Panc1 (cell line): ENCODE data around the gene SLC22A23. TPM values are rescaled to one million over a fixed set of nuclear protein-coding genes. Genes with fewer than 3 reads are reported as not detected.

Experiments
- ATAC-seq: fragments of 200-7000 bp; cut with Tn5 transposase; 2 replicates; pipeline ENCODE4 v1.9.1; 2020; ENCODE audit warnings: mild to moderate bottlenecking, moderate library complexity
- BruUV-seq: library from RNA; stranded (reverse); fragments of 400-500 nt; replicated peaks from 2 replicates; lab custom pipeline; 2021; lab: Mats Ljungman, UMichigan
- CTCF ChIA-PET: fragments of 300-600 bp; sonication (Branson Sonifier 250); formaldehyde crosslinking; loops from one replicate; lab custom pipeline; 2022; ENCODE audit warnings: antibody characterized with exemption; lab: Charles Lee
- POLR2A ChIA-PET: fragments of 300-600 bp; sonication (Branson Sonifier 250); formaldehyde crosslinking; loops from one replicate; lab custom pipeline; 2022; ENCODE audit warnings: antibody characterized with exemption; lab: Charles Lee
- DNase-seq: peaks from one replicate; pipeline ENCODE4 v3.0.0-alpha.2; 2010; ENCODE audit warnings: low read depth, low spot score
- H3K27ac ChIP-seq: 2 replicates; pipeline ENCODE4 v1.5.1; 2011; ENCODE audit warnings: mild to moderate bottlenecking, low read length, inconsistent platforms
- H3K27me3 ChIP-seq: fragments of 200-500 bp; sonication (Bioruptor generic); 2 replicates; pipeline ENCODE4 v1.6.0; 2014; ENCODE audit warnings: low read length, inconsistent platforms; ENCODE audit not compliant: control insufficient read depth, insufficient read depth
- H3K36me3 ChIP-seq: fragments of 200-500 bp; sonication (Bioruptor generic); 2 replicates; pipeline ENCODE4 v1.5.1; 2014; ENCODE audit warnings: inconsistent platforms, mild to moderate bottlenecking, low read length, moderate library complexity; ENCODE audit not compliant: control insufficient read depth, insufficient read depth
- H3K4me1 ChIP-seq: 2 replicates; pipeline ENCODE4 v1.5.1; 2011; ENCODE audit warnings: inconsistent platforms, mild to moderate bottlenecking, low read length, moderate library complexity; ENCODE audit not compliant: control insufficient read depth, insufficient read depth
- H3K4me3 ChIP-seq, 2 experiments: 2 replicates each; pipeline ENCODE4 v1.5.1; 2011 to 2012; ENCODE audit warnings: low read depth in 2 of 2, low read length in 2 of 2, mild to moderate bottlenecking in 2 of 2, inconsistent platforms in 1 of 2, moderate library complexity in 1 of 2
- H3K9me3 ChIP-seq: fragments of 200-500 bp; sonication (Bioruptor generic); 2 replicates; pipeline ENCODE4 v1.5.1; 2014; ENCODE audit warnings: low read depth, mild to moderate bottlenecking, inconsistent platforms, low read length, moderate library complexity; ENCODE audit not compliant: control insufficient read depth, insufficient read depth
- CTCF ChIP-seq: fragments of 450-650 bp; IDR thresholded peaks from 2 replicates; pipeline ENCODE4 v1.5.1; 2017; ENCODE audit warnings: mild to moderate bottlenecking
- POLR2AphosphoS5 ChIP-seq: IDR thresholded peaks from 2 replicates; pipeline ENCODE4 v1.6.1; 2012; ENCODE audit warnings: mild to moderate bottlenecking, low read depth, low read length, moderate library complexity
- REST ChIP-seq, 2 experiments: IDR thresholded peaks; 2 replicates each; pipeline ENCODE4 v1.6.1; 2011 to 2012; ENCODE audit warnings: low read depth in 2 of 2, control low read depth in 1 of 2, low read length in 1 of 2, mild to moderate bottlenecking in 1 of 2, moderate library complexity in 1 of 2; ENCODE audit not compliant: insufficient read depth in 1 of 2
- SIN3A ChIP-seq: IDR thresholded peaks from 2 replicates; pipeline ENCODE4 v1.6.1; 2012; ENCODE audit warnings: low read depth, mild to moderate bottlenecking, low read length, moderate library complexity, borderline replicate concordance; ENCODE audit not compliant: insufficient read depth
- TCF7L2 ChIP-seq: IDR thresholded peaks from 2 replicates; pipeline ENCODE4 v1.6.1; 2011; ENCODE audit warnings: mild to moderate bottlenecking, low read depth, low read length, inconsistent platforms
- in situ Hi-C: cut with HindIII; loops from 2 replicates; pipeline ENCODE4 v1.10.0; 2016; ENCODE audit warnings: low sequenced_read_pairs, low pct_unique_long_range_greater_than_20kb
- intact Hi-C: fragments of 100-400 bp; cut with micrococcal nuclease; formaldehyde crosslinking; loops from one replicate; pipeline ENCODE4 v1.10.0; 2022; ENCODE audit not compliant: unreplicated experiment
- total RNA-seq: library from RNA; stranded (reverse); gene quantifications from one replicate; pipeline ENCODE4 v1.2.1, GENCODE V29; 2021; ENCODE audit not compliant: unreplicated experiment

SLC22A23 gene
- total RNA-seq, 1 experiment from 2014 or later: 4.5 TPM

GRCh38 chr6:3327403-3327802 lies 129.4 kb downstream of the SLC22A23 start:
- ATAC-seq (no peak), DNase-seq (no peak)
- intact Hi-C loops (no loop called here), in situ Hi-C loops (no loop called here)
- BruUV-seq: no TSS peak
- Histone ChIP-seq H3K27ac (no peak overlapping the region), H3K36me3 (no peaks in the 10 kb centered on the region), H3K4me1 (peaks cover 5% of the 10 kb centered on the region; the same call in 1 of the 2 replicates), H3K4me3 (no peak overlapping the region), H3K9me3 (no peaks in the 10 kb centered on the region), H3K27me3 (no peaks in the 10 kb centered on the region)
- CTCF ChIA-PET: no interaction called here
- POLR2A ChIA-PET: no interaction called here
- TF ChIP-seq POLR2AphosphoS5: no peak
- no peak for TF ChIP-seq CTCF
- TF ChIP-seq SIN3A: no peak
- no peak for TF ChIP-seq REST (IDR thresholded peaks at IDR 0.05; ENCODE audit: insufficient read depth in 1 of 2, low read depth in 2 of 2, low read length in 1 of 2)

- H3K9me3 ChIP-seq: no peaks in the 10 kb centered on the region
- POLR2A ChIA-PET: no interaction called here
- H3K27me3 ChIP-seq: no peaks in the 10 kb centered on the region
- H3K4me1 ChIP-seq: peaks cover 5% of the 10 kb centered on the region; the same call in 1 of the 2 replicates
- in situ Hi-C loops (no loop called here), intact Hi-C loops (no loop called here)
- no peak for ATAC-seq
- no peak for TF ChIP-seq TCF7L2
- H3K4me3 ChIP-seq: no peak overlapping the region
- H3K27ac ChIP-seq: no peak overlapping the region
- no peak for DNase-seq
- BruUV-seq: no TSS peak
- CTCF ChIA-PET: no interaction called here
- no peaks in the 10 kb centered on the region for H3K36me3 ChIP-seq
Observed at GRCh38 chr6:3326981-3327380, 129.9 kb downstream of the SLC22A23 start.

- CTCF ChIA-PET: no interaction called here
- H3K27me3 ChIP-seq: no peaks in the 10 kb centered on the region
- peaks cover 5% of the 10 kb centered on the region; the same call in 1 of the 2 replicates for H3K4me1 ChIP-seq
- no peaks in the 10 kb centered on the region for H3K36me3 ChIP-seq
- POLR2A ChIA-PET: no interaction called here
- no peaks in the 10 kb centered on the region for H3K9me3 ChIP-seq
- H3K4me3 ChIP-seq: no peak overlapping the region
- in situ Hi-C loops (no loop called here), intact Hi-C loops (no loop called here)
- BruUV-seq: no TSS peak
- TF ChIP-seq TCF7L2: no peak
- TF ChIP-seq SIN3A: no peak
- TF ChIP-seq CTCF: no peak
- no peak for TF ChIP-seq POLR2AphosphoS5
- no peak for TF ChIP-seq REST (IDR thresholded peaks at IDR 0.05; ENCODE audit: insufficient read depth in 1 of 2, low read depth in 2 of 2, low read length in 1 of 2)
- no peak for DNase-seq
- no peak overlapping the region for H3K27ac ChIP-seq
- ATAC-seq: no peak
Observed at GRCh38 chr6:3326184-3326971, 130.5 kb downstream of the SLC22A23 start.
